Fibroblast of villous mesenchyme (primary cell): ENCODE data around the gene LINC00632. TPM values are rescaled to one million over a fixed set of nuclear protein-coding genes. Genes with fewer than 3 reads are reported as not detected.

Source experiments
- DNase-seq: peaks from one replicate; pipeline ENCODE4 v3.0.0-alpha.2; 2010; ENCODE audit warnings: low read depth
- H3K4me3 ChIP-seq: 2 replicates; pipeline ENCODE4 v1.5.1; 2011; ENCODE audit warnings: low read depth, mild to moderate bottlenecking, low read length
- total RNA-seq: library from RNA; depleted of rRNA; stranded (reverse); fragments of >200 nt; gene quantifications from 2 replicates; pipeline ENCODE4 v1.2.3, GENCODE V29; 2012
- TF ChIP-seq, protein P1 (sequence below): IDR thresholded peaks from 2 replicates; pipeline ENCODE4 v1.5.1; 2012; ENCODE audit warnings: low read depth, mild to moderate bottlenecking, low read length; ENCODE audit not compliant: insufficient read depth

Gene LINC00632
- total RNA-seq, 1 donor: 5.2 TPM

DNA sequence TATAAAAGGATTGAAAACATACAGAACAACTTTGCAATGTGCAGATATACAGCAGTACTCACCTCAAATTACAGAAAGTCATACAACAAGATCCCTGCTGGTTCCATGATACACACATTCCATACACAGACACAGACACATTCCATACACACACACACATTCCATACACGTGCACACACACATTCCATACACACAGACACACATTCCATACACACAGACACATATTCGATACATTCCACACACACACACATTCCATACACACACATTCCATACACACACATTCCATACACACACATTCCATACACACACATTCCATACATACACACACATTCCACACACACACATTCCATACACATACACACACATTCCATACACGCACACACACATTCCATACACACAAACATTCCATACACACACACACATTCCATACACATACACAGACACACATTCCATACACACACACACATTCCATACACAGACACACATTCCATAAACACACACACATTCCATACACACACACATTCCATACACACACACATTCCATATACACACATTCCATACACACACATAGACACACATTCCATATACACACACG lies 13.7 kb downstream of the LINC00632 start:
- DNase-seq: peak; percentile 24
- TF ChIP-seq, protein P1, sequence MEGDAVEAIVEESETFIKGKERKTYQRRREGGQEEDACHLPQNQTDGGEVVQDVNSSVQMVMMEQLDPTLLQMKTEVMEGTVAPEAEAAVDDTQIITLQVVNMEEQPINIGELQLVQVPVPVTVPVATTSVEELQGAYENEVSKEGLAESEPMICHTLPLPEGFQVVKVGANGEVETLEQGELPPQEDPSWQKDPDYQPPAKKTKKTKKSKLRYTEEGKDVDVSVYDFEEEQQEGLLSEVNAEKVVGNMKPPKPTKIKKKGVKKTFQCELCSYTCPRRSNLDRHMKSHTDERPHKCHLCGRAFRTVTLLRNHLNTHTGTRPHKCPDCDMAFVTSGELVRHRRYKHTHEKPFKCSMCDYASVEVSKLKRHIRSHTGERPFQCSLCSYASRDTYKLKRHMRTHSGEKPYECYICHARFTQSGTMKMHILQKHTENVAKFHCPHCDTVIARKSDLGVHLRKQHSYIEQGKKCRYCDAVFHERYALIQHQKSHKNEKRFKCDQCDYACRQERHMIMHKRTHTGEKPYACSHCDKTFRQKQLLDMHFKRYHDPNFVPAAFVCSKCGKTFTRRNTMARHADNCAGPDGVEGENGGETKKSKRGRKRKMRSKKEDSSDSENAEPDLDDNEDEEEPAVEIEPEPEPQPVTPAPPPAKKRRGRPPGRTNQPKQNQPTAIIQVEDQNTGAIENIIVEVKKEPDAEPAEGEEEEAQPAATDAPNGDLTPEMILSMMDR: no peak
- no peak overlapping the region for H3K4me3 ChIP-seq

DNA sequence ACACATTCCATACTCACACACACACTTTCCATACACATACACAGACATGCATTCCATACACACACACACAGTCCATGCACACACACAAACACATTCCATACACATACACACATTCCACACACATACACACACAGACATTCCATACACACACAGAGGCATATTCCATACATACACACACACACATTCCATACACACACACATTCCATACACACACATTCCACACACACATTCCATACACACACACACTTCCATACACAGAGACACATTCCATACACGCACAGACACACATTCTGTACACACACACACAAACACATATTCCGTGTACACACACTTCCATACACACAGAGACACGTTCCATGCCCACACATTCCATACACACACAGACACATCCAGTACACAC lies 14.8 kb downstream of the LINC00632 start:
- DNase-seq: no peak
- H3K4me3 ChIP-seq: no peak overlapping the region
- TF ChIP-seq, protein P1: no peak

DNA sequence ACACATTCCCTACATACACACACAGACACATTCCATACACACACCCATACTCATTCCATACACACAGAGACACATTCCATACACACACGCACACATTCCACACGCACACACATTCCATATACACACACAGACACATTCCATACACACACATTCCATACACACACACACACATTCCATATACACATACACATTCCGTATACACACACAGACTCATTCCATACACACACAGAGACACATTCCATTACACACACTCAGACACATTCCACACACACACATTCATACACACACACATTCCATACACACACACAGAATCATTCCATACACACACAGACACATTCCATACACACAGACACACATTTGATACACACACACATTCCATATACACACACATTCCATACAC lies 15.2 kb downstream of the LINC00632 start:
- no peak for DNase-seq
- TF ChIP-seq, protein P1: no peak
- H3K4me3 ChIP-seq: no peak overlapping the region

DNA sequence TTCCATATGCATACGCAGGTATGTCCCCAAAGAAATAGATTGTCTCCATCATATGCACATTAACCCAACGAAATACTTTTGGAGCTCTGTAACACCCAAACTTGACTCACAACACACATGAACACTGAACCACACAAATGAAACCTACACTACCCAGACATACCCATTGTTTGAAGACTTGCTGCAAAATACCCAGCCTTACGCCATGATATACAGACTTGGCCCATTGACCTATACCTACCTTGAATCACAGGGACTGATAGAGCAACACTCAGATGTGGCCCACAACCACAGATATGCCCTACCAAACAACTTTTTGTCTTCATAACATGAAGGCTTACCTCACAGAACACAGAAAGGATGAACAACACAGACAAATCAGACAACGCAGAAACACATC lies 15.9 kb downstream of the LINC00632 start:
- TF ChIP-seq, protein P1: no peak
- H3K4me3 ChIP-seq: no peak overlapping the region
- DNase-seq: no peak

DNA sequence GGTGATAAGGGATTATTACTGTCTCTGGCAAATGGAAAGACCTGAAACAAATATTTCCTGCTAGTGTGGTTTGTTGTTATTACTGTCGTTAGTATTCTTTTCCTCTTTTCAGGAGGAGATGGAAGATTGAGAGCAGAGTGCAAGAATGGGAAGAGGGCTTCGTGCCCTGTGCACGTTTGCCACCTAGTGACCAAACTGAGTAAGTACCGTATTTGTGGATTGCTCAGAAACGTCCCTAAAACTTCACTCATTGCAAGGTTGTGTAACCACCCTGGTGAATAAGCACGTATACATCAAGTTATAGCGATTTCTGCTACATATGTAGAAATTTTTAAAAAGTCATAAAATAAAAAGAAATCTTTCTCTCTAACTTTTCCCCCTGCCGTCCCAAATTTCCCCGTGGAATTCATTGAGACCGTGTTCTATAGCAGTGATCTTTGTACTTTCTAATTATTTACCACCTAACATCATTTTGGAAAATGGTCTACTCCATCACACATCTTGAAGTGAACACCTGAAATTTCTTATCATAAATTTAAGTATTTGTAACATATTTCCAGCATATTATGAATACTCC lies 24.3 kb downstream of the LINC00632 start:
- TF ChIP-seq, protein P1: peak; percentile 78
- H3K4me3 ChIP-seq: no peak overlapping the region
- DNase-seq: peak; percentile 42

DNA sequence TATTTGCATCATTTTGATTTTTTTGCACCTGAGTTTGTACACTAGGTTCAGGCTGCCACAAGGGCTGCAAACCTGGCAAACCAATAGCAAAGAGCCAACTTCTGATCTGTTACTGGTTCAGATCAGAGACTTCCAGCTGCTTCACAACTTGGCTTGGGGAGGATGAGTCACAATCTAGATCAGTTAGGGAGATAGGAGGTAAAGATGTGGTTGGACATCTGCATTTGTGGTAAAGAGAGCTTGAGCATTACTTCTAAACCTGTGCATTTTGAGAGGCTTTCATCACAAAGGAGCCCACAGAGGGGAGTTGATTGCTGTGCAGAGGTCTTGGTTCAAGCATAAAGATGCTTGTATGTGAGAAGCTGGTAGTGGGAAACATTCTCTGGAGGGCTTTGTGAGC lies 34.5 kb downstream of the LINC00632 start:
- DNase-seq: no peak
- H3K4me3 ChIP-seq: no peak overlapping the region
- TF ChIP-seq, protein P1: no peak

DNA sequence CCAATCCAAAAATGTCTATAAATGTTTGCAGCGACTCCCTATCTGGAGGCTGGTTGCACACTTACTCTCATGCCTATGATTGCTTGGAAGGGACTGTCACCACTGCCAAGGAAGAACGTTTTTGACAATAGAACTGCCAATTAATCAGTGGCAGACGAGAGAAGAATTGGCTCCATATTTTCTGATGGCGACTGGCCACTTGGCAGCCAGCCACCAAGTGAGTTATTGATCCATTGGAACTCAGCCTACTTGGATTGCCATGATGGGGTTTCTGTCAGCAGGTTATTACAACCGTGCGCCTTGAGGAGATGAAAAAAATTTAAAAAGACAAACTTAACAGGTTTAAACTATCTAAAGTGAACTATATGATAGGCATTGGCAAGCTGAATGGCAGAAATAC lies 47.4 kb downstream of the LINC00632 start:
- TF ChIP-seq, protein P1: no peak
- DNase-seq: no peak
- no peak overlapping the region for H3K4me3 ChIP-seq
